ENCODE data around the gene KCNH1. TPM values are rescaled to one million over a fixed set of nuclear protein-coding genes. Genes with fewer than 3 reads are reported as not detected.
A peak's percentile ranks its signal among the peaks of the same experiment; 100 is the strongest.

Gene KCNH1
- total RNA-seq, 1 donor, result 41.3 TPM

- Histone ChIP-seq H3K79me2 (ENCODE audit: insufficient read depth, low read length) (no peaks in the 10 kb centered on the region), H3K9me3 (ENCODE audit: low read depth, low read length) (no peaks in the 10 kb centered on the region), H3K4me2 (ENCODE audit: insufficient read depth, low read length) (peak overlapping the region; percentile 65), H4K20me1 (ENCODE audit: insufficient read depth, low read length) (no peaks in the 10 kb centered on the region), H3K4me1 (ENCODE audit: insufficient read depth, low read length) (peaks cover 13% of the 10 kb centered on the region), H3K27me3 (ENCODE audit: insufficient read depth, low read length) (no peaks in the 10 kb centered on the region), H2AFZ (ENCODE audit: low read length) (peak overlapping the region; percentile 42), H3K4me3 (ENCODE audit: insufficient read depth, low read length) (no peak overlapping the region), H3K27ac (ENCODE audit: low read depth, low read length) (peak overlapping the region; percentile 58), H3K36me3 (ENCODE audit: insufficient read depth, low read length) (no peaks in the 10 kb centered on the region)
- DNase-seq (ENCODE audit: insufficient read length, low spot score, missing footprints), result peak; percentile 87
- no peak for TF ChIP-seq CTCF (IDR thresholded peaks at IDR 0.05; ENCODE audit: extremely low read depth, low read depth, low read length)
These were observed 15.4 kb downstream of the KCNH1 start for GRCh38 chr1:211118407-211119102.

GRCh38 chr1:211114446-211114845 is 19.5 kb downstream of the KCNH1 start:
- Histone ChIP-seq H3K27me3 (ENCODE audit: insufficient read depth, low read length) (no peaks in the 10 kb centered on the region), H3K4me1 (ENCODE audit: insufficient read depth, low read length) (peaks cover 13% of the 10 kb centered on the region), H3K79me2 (ENCODE audit: insufficient read depth, low read length) (no peaks in the 10 kb centered on the region), H3K4me3 (ENCODE audit: insufficient read depth, low read length) (no peak overlapping the region), H4K20me1 (ENCODE audit: insufficient read depth, low read length) (no peaks in the 10 kb centered on the region), H3K27ac (ENCODE audit: low read depth, low read length) (no peak overlapping the region), H3K9me3 (ENCODE audit: low read depth, low read length) (no peaks in the 10 kb centered on the region), H2AFZ (ENCODE audit: low read length) (no peak overlapping the region), H3K36me3 (ENCODE audit: insufficient read depth, low read length) (no peaks in the 10 kb centered on the region), H3K4me2 (ENCODE audit: insufficient read depth, low read length) (no peak overlapping the region)
- no peak for DNase-seq (ENCODE audit: insufficient read length, low spot score, missing footprints)
- TF ChIP-seq CTCF (IDR thresholded peaks at IDR 0.05; ENCODE audit: extremely low read depth, low read depth, low read length), result no peak

- H3K79me2 ChIP-seq (ENCODE audit: insufficient read depth, low read length), result no peaks in the 10 kb centered on the region
- no peak for TF ChIP-seq CTCF (IDR thresholded peaks at IDR 0.05; ENCODE audit: extremely low read depth, low read depth, low read length)
These were observed 20.4 kb downstream of the KCNH1 start for GRCh38 chr1:211113566-211113965.

GRCh38 chr1:211111351-211111750 is 22.6 kb downstream of the KCNH1 start:
- H3K4me2 ChIP-seq (ENCODE audit: insufficient read depth, low read length), result no peak overlapping the region
- no peaks in the 10 kb centered on the region for H3K79me2 ChIP-seq (ENCODE audit: insufficient read depth, low read length)
- H3K9me3 ChIP-seq (ENCODE audit: low read depth, low read length), result no peaks in the 10 kb centered on the region
- H3K27me3 ChIP-seq (ENCODE audit: insufficient read depth, low read length), result no peaks in the 10 kb centered on the region
- no peaks in the 10 kb centered on the region for H4K20me1 ChIP-seq (ENCODE audit: insufficient read depth, low read length)
- H3K4me1 ChIP-seq (ENCODE audit: insufficient read depth, low read length), result no peaks in the 10 kb centered on the region
- DNase-seq (ENCODE audit: insufficient read length, low spot score, missing footprints), result no peak
- TF ChIP-seq CTCF (IDR thresholded peaks at IDR 0.05; ENCODE audit: extremely low read depth, low read depth, low read length), result no peak
- H3K4me3 ChIP-seq (ENCODE audit: insufficient read depth, low read length), result no peak overlapping the region
- no peak overlapping the region for H3K27ac ChIP-seq (ENCODE audit: low read depth, low read length)
- H3K36me3 ChIP-seq (ENCODE audit: insufficient read depth, low read length), result no peaks in the 10 kb centered on the region
- no peak overlapping the region for H2AFZ ChIP-seq (ENCODE audit: low read length)

More at GRCh38 chr1:211113566-211113965, 20.4 kb downstream of the KCNH1 start:
- no peak for DNase-seq (ENCODE audit: insufficient read length, low spot score, missing footprints)
- no peaks in the 10 kb centered on the region for H3K9me3 ChIP-seq (ENCODE audit: low read depth, low read length)
- H3K4me2 ChIP-seq (ENCODE audit: insufficient read depth, low read length), result no peak overlapping the region
- H3K27ac ChIP-seq (ENCODE audit: low read depth, low read length), result no peak overlapping the region
- no peak overlapping the region for H3K4me3 ChIP-seq (ENCODE audit: insufficient read depth, low read length)
- H4K20me1 ChIP-seq (ENCODE audit: insufficient read depth, low read length), result no peaks in the 10 kb centered on the region
- H3K36me3 ChIP-seq (ENCODE audit: insufficient read depth, low read length), result no peaks in the 10 kb centered on the region
- no peaks in the 10 kb centered on the region for H3K27me3 ChIP-seq (ENCODE audit: insufficient read depth, low read length)
- H2AFZ ChIP-seq (ENCODE audit: low read length), result no peak overlapping the region
- H3K4me1 ChIP-seq (ENCODE audit: insufficient read depth, low read length), result peaks cover 6% of the 10 kb centered on the region
